SK-N-SH (cell line): ENCODE measurements around the gene DNAH7. TPM values are rescaled to one million over a fixed set of nuclear protein-coding genes. Genes with fewer than 3 reads are reported as not detected.

Source experiments
- CTCF ChIA-PET: fragments of 300-600, 350-600 bp; formaldehyde crosslinking; extraction: SDS; loops from one replicate; lab custom pipeline; 2021; lab: Yijun Ruan, JAX
- POLR2A ChIA-PET: fragments of 350-600 bp; sonication (Branson Sonifier 250); formaldehyde crosslinking; extraction: SDS; loops from one replicate; lab custom pipeline; 2020; ENCODE audit warnings: antibody characterized with exemption, inconsistent platforms; lab: Yijun Ruan, JAX
- DNase-seq: peaks from one replicate; pipeline ENCODE4 v3.0.0; 2012
- H2AFZ ChIP-seq: fragments of 200-600 bp; sonication (generic); 2 replicates; pipeline ENCODE4 v1.8.1; 2016; ENCODE audit warnings: antibody characterized with exemption, mild to moderate bottlenecking, low read depth
- H3F3A ChIP-seq: fragments of 200-600 bp; sonication (generic); replicated peaks from 2 replicates; pipeline ENCODE3; 2016; ENCODE audit warnings: antibody characterized with exemption, mild to moderate bottlenecking; ENCODE audit not compliant: insufficient read depth
- H3K27ac ChIP-seq, 2 experiments: fragments of 200-500 bp in 1 of 2; fragments of 200-600 bp in 1 of 2; sonication (Bioruptor generic) in 1 of 2; sonication (generic), shearing (Covaris generic) in 1 of 2; 2 replicates each; pipeline versions ENCODE4 v1.5.1 to v1.6.1; 2014 to 2016; ENCODE audit warnings: low read depth in 2 of 2, inconsistent platforms in 1 of 2, low read length in 1 of 2, mild to moderate bottlenecking in 1 of 2, mixed read lengths in 1 of 2
- H3K27me3 ChIP-seq: fragments of 200-600 bp; sonication (generic), shearing (Covaris generic); 2 replicates; pipeline ENCODE4 v1.6.1; 2016; ENCODE audit warnings: mixed run types; ENCODE audit not compliant: insufficient read depth
- H3K36me3 ChIP-seq, 2 experiments: fragments of 200-500 bp in 1 of 2; fragments of 200-600 bp in 1 of 2; sonication (Bioruptor generic) in 1 of 2; sonication (generic) in 1 of 2; replicated peaks in 1 of 2; 2 replicates each; pipeline versions ENCODE3 to v1.5.1; 2014 to 2016; ENCODE audit warnings: low read length in 1 of 2, mild to moderate bottlenecking in 1 of 2; ENCODE audit not compliant: insufficient read depth in 2 of 2, control insufficient read depth in 1 of 2
- H3K4me1 ChIP-seq, 2 experiments: fragments of 200-500 bp in 1 of 2; fragments of 200-600 bp in 1 of 2; sonication (Bioruptor generic) in 1 of 2; sonication (generic), shearing (Covaris generic) in 1 of 2; 2 replicates each; pipeline versions ENCODE4 v1.5.1 to v1.6.1; 2014 to 2016; ENCODE audit warnings: low read depth in 1 of 2, low read length in 1 of 2, mixed run types in 1 of 2; ENCODE audit not compliant: insufficient read depth in 2 of 2, control insufficient read depth in 1 of 2
- H3K4me2 ChIP-seq: fragments of 200-600 bp; sonication (generic), shearing (Covaris generic); 2 replicates; pipeline ENCODE4 v1.6.1; 2017; ENCODE audit warnings: mixed run types
- H3K4me3 ChIP-seq, 2 experiments: fragments of 200-500 bp in 1 of 2; fragments of 200-600 bp in 1 of 2; sonication (Bioruptor generic) in 1 of 2; sonication (generic), shearing (Covaris generic) in 1 of 2; 2 replicates each; pipeline versions ENCODE4 v1.5.1 to v1.8.1; 2014 to 2016; ENCODE audit warnings: low read depth in 2 of 2, inconsistent platforms in 1 of 2, low read length in 1 of 2, mild to moderate bottlenecking in 1 of 2, mixed read lengths in 1 of 2, moderate library complexity in 1 of 2
- H3K79me2 ChIP-seq: fragments of 200-600 bp; sonication (generic); 2 replicates; pipeline ENCODE4 v1.8.1; 2017; ENCODE audit warnings: mild to moderate bottlenecking; ENCODE audit not compliant: insufficient read depth
- H3K9ac ChIP-seq: fragments of 200-600 bp; sonication (generic); 2 replicates; pipeline ENCODE4 v1.6.1; 2017; ENCODE audit warnings: mixed run types
- H3K9me2 ChIP-seq: fragments of 200-600 bp; sonication (generic); 2 replicates; pipeline ENCODE4 v1.6.1; 2017; ENCODE audit warnings: mixed run types
- H3K9me3 ChIP-seq: fragments of 200-600 bp; sonication (generic); 2 replicates; pipeline ENCODE4 v1.6.1; 2017; ENCODE audit warnings: mixed run types, mild to moderate bottlenecking, moderate library complexity
- H4K20me1 ChIP-seq: fragments of 200-600 bp; sonication (generic); 2 replicates; pipeline ENCODE4 v1.6.1; 2017; ENCODE audit warnings: mild to moderate bottlenecking, mixed run types; ENCODE audit not compliant: insufficient read depth
- CHD2 ChIP-seq: fragments of 150-350 bp; IDR thresholded peaks from 2 replicates; pipeline ENCODE4 v1.6.1; 2018; ENCODE audit warnings: low read length; ENCODE audit not compliant: partially characterized antibody
- CTCF ChIP-seq: fragments of 200-600 bp; sonication (generic); IDR thresholded peaks from 2 replicates; pipeline ENCODE4 v1.6.1; 2017; ENCODE audit warnings: antibody characterized with exemption, mild to moderate bottlenecking, moderate library complexity
- EZH2phosphoT487 ChIP-seq: fragments of 200-600 bp; sonication (generic); IDR thresholded peaks from 2 replicates; pipeline ENCODE4 v1.6.1; 2017; ENCODE audit warnings: low read depth, mixed run types, mild to moderate bottlenecking, antibody characterized with exemption, moderate library complexity, borderline replicate concordance
- GATA2 ChIP-seq: sonication (generic); formaldehyde crosslinking; IDR thresholded peaks from 2 replicates; pipeline ENCODE4 v1.5.0; 2020; ENCODE audit warnings: mild to moderate bottlenecking, missing genetic modification reagents
- JUND ChIP-seq: IDR thresholded peaks from 2 replicates; pipeline ENCODE4 v1.4.0; 2012
- MEF2A ChIP-seq: IDR thresholded peaks from 2 replicates; pipeline ENCODE4 v1.4.0; 2012; ENCODE audit warnings: low read depth, borderline replicate concordance
- MXI1 ChIP-seq: IDR thresholded peaks from 2 replicates; pipeline ENCODE4 v1.6.1; 2012; ENCODE audit warnings: mild to moderate bottlenecking, low read depth, low read length, improper control_type of control experiment
- PBX3 ChIP-seq: IDR thresholded peaks from 2 replicates; pipeline ENCODE4; 2012
- POLR2AphosphoS5 ChIP-seq: IDR thresholded peaks from 2 replicates; pipeline ENCODE4 v1.6.1; 2012; ENCODE audit warnings: low read depth, low read length
- RCOR1 ChIP-seq: fragments of 150-350 bp; IDR thresholded peaks from 2 replicates; pipeline ENCODE4 v1.6.1; 2017; ENCODE audit warnings: antibody characterized with exemption, low read length
- RFX5 ChIP-seq: IDR thresholded peaks from 2 replicates; pipeline ENCODE4 v1.6.1; 2012; ENCODE audit warnings: mild to moderate bottlenecking, improper control_type of control experiment, low read length
- RXRA ChIP-seq: IDR thresholded peaks from 2 replicates; pipeline ENCODE4 v1.4.0; 2012; ENCODE audit warnings: low read depth, mild to moderate bottlenecking, borderline replicate concordance
- SMC3 ChIP-seq: IDR thresholded peaks from 2 replicates; pipeline ENCODE4 v1.6.1; 2012; ENCODE audit warnings: low read depth, low read length, improper control_type of control experiment
- TAF1 ChIP-seq: IDR thresholded peaks from 2 replicates; pipeline ENCODE4 v1.6.1; 2012; ENCODE audit warnings: low read depth, mild to moderate bottlenecking, low read length, moderate library complexity, borderline replicate concordance
- TCF12 ChIP-seq: IDR thresholded peaks from 2 replicates; pipeline ENCODE4 v1.4.0; 2012
- YY1 ChIP-seq: IDR thresholded peaks from 2 replicates; pipeline ENCODE4 v1.4.0; 2012; ENCODE audit warnings: low read depth, mild to moderate bottlenecking
- ZBTB33 ChIP-seq: IDR thresholded peaks from 2 replicates; pipeline ENCODE4 v1.4.0; 2012; ENCODE audit warnings: low read depth, borderline replicate concordance
- WGBS: methylation state at CpG from one replicate; pipeline ENCODE4 v1.1.6; 2017; ENCODE audit warnings: low lambda C conversion rate; 5-methylcytosine and 5-hydroxymethylcytosine counted together
- polyA plus RNA-seq, 3 experiments: library from polyadenylated mRNA; depleted of rRNA; stranded (reverse); fragments of >200 nt; gene quantifications; 2 replicates each; pipeline ENCODE4 v1.2.3, GENCODE V29; 2012
- TF ChIP-seq, protein P1 (sequence below): IDR thresholded peaks from 2 replicates; pipeline ENCODE4 v1.4.0; 2012; ENCODE audit warnings: low read depth, borderline replicate concordance
- TF ChIP-seq, protein P2 (sequence below): IDR thresholded peaks from 2 replicates; pipeline ENCODE4 v1.4.0; 2012; ENCODE audit warnings: low read depth

Gene DNAH7
- polyA plus RNA-seq, 1 of the 3 experiments (the other 2 are of a cell fraction) = 1.2 TPM

DNA sequence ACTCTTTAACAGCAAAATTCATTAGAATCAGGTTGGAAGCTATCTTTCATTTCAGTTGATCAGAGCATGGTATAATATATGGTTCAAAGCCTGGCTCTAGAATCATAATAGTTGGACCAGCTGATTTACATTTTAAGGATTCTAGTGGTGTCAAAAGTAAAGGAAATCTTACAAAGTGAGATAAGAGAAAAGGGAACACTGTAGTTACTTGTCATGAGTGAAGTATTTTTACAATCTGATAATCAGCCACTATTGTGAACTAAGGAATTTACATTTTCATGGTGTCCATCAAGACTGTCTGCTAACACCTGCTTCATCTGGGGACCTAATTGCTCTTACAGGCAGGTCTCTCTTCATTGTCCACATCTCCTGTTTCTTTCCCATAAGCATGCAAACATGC, 250.5 kb downstream of the DNAH7 start (continued):
- no peak for TF ChIP-seq TAF1

DNA sequence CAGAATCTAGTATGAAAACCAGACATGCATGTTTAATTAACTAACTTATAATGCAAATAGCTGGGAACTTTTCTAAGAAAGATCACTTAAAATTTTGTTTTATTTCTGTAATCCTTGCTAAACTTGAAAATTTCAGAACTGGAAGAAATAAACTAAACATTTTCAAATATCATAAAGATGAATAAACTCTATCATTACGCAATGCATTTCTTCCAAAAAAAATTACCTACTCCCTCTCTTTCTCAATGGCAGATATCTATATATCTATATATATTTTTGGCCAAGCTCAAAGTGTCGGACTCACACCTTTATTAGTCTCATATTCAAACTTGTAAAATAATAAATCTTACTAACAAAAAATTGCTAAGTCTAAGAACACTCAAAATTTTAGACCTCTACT, 253.6 kb downstream of the DNAH7 start:
- CTCF ChIA-PET = no interaction called here
- POLR2A ChIA-PET = no interaction called here
- Histone ChIP-seq H4K20me1 (no peaks in the 10 kb centered on the region), H3K27me3 (no peaks in the 10 kb centered on the region), H2AFZ (no peak overlapping the region), H3K9ac (no peak overlapping the region), H3K4me2 (no peak overlapping the region), H3F3A (no peaks in the 10 kb centered on the region), H3K79me2 (no peaks in the 10 kb centered on the region), H3K36me3 (no peaks in the 10 kb centered on the region), H3K9me3 (no peaks in the 10 kb centered on the region), H3K4me3 (no peak overlapping the region), H3K9me2 (no peaks in the 10 kb centered on the region), H3K27ac (no peak overlapping the region), H3K4me1 (no peaks in the 10 kb centered on the region)
- no peak for DNase-seq
- TF ChIP-seq JUND (no peak), TAF1 (no peak), CTCF (no peak), CHD2 (no peak)
- WGBS = 96% methylated on average over 2 of the region's 2 CpGs

GRCh38 chr2:195813421-195813820, 255.2 kb downstream of the DNAH7 start:
- Histone ChIP-seq H3K79me2 (no peaks in the 10 kb centered on the region), H3K36me3 (no peaks in the 10 kb centered on the region), H2AFZ (no peak overlapping the region), H3F3A (no peaks in the 10 kb centered on the region), H3K9ac (no peak overlapping the region), H3K9me2 (no peaks in the 10 kb centered on the region), H3K27me3 (no peaks in the 10 kb centered on the region), H3K4me1 (no peaks in the 10 kb centered on the region), H3K27ac (no peak overlapping the region), H3K4me3 (no peak overlapping the region), H3K9me3 (no peaks in the 10 kb centered on the region), H4K20me1 (no peaks in the 10 kb centered on the region), H3K4me2 (no peak overlapping the region)
- TF ChIP-seq RXRA = no peak
- no peak for TF ChIP-seq SMC3
- TF ChIP-seq JUND = no peak
- TF ChIP-seq GATA2 (CRISPR knock-in tag) = no peak
- no peak for TF ChIP-seq POLR2AphosphoS5
- TF ChIP-seq RCOR1 = no peak
- no peak for TF ChIP-seq YY1
- no peak for TF ChIP-seq ZBTB33
- no peak for TF ChIP-seq CHD2
- no peak for TF ChIP-seq MEF2A
- no peak for TF ChIP-seq RFX5
- TF ChIP-seq, protein P1, sequence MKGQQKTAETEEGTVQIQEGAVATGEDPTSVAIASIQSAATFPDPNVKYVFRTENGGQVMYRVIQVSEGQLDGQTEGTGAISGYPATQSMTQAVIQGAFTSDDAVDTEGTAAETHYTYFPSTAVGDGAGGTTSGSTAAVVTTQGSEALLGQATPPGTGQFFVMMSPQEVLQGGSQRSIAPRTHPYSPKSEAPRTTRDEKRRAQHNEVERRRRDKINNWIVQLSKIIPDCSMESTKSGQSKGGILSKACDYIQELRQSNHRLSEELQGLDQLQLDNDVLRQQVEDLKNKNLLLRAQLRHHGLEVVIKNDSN = no peak
- no peak for TF ChIP-seq PBX3
- TF ChIP-seq, protein P2, sequence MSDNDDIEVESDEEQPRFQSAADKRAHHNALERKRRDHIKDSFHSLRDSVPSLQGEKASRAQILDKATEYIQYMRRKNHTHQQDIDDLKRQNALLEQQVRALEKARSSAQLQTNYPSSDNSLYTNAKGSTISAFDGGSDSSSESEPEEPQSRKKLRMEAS = no peak
- TF ChIP-seq TAF1 = no peak
- TF ChIP-seq EZH2phosphoT487 = no peak
- no peak for TF ChIP-seq TCF12
- no peak for TF ChIP-seq MXI1
- DNase-seq = no peak
- ChIA-PET CTCF (no interaction called here), POLR2A (no interaction called here)
- 78% methylated on average over 3 of the region's 3 CpGs for WGBS
